Sigmoid colon (tissue), 7 donors: Measurements from ENCODE around the gene TIMM50. TPM values are rescaled to one million over a fixed set of nuclear protein-coding genes. Genes with fewer than 3 reads are reported as not detected.

Experiments
- DNase-seq: peaks from one replicate; pipeline ENCODE4 v3.0.0-alpha.2; 2019
- H3K27ac ChIP-seq, 4 donors: fragments of 200-600 bp; sonication (generic); one replicate each; pipeline ENCODE4 v1.5.1; 2016 to 2019; ENCODE audit warnings: mild to moderate bottlenecking in 1 of 4
- H3K27me3 ChIP-seq, 3 donors: fragments of 200-600 bp; sonication (generic); one replicate each; pipeline ENCODE4 v1.5.1; 2019; ENCODE audit warnings: mild to moderate bottlenecking in 1 of 3
- H3K36me3 ChIP-seq, 4 donors: fragments of 200-600 bp; sonication (generic); one replicate each; pipeline ENCODE4 v1.5.1; 2016 to 2019
- H3K4me1 ChIP-seq, 4 donors: fragments of 200-600 bp; sonication (generic); one replicate each; pipeline ENCODE4 v1.5.1; 2017 to 2019
- H3K4me3 ChIP-seq, 4 donors: fragments of 200-600 bp; sonication (generic); one replicate each; pipeline ENCODE4 v1.5.1; 2017 to 2019; ENCODE audit warnings: mild to moderate bottlenecking in 2 of 4, moderate library complexity in 1 of 4
- H3K9me3 ChIP-seq, 4 donors: fragments of 200-600 bp in 3 of 4; sonication (generic) in 3 of 4; one replicate each; pipeline versions ENCODE4 v1.5.1 to v1.6.1; 2013 to 2019
- CTCF ChIP-seq, 4 experiments: fragments of 450-650 bp in 3 of 4; fragments of 200-600 bp in 1 of 4; IDR thresholded peaks; one replicate each; pipeline ENCODE4 v1.5.1; 2016 to 2019; ENCODE audit warnings: antibody characterized with exemption in 4 of 4, mild to moderate bottlenecking in 3 of 4, moderate library complexity in 2 of 4
- EP300 ChIP-seq, 4 donors: sonication (generic); formaldehyde crosslinking; IDR thresholded peaks; one replicate each; pipeline ENCODE4 v1.6.1; 2017; ENCODE audit warnings: antibody characterized with exemption in 4 of 4
- POLR2A ChIP-seq, 2 donors: fragments of 450-650 bp; IDR thresholded peaks; one replicate each; pipeline ENCODE4 v1.6.1; 2016; ENCODE audit warnings: antibody characterized with exemption in 2 of 2, mild to moderate bottlenecking in 2 of 2, moderate library complexity in 2 of 2
- POLR2AphosphoS5 ChIP-seq, 4 donors: sonication (generic); formaldehyde crosslinking; IDR thresholded peaks; one replicate each; pipeline ENCODE4 v1.6.1; 2017; ENCODE audit warnings: antibody characterized with exemption in 4 of 4
- WGBS, 2 donors: extraction: QIAGEN DNeasy Blood & Tissue Kit; methylation state at CpG; one replicate each; pipeline ENCODE4 v1.1.7; 2013; 5-methylcytosine and 5-hydroxymethylcytosine counted together
- intact Hi-C: fragments of 100-400 bp; cut with DNase I; formaldehyde crosslinking; loops from one replicate; pipeline ENCODE4 v1.15.1; 2023
- polyA plus RNA-seq, 3 donors: library from polyadenylated mRNA; stranded (reverse); fragments of 200-250 nt; gene quantifications; one replicate each; pipeline ENCODE4 v1.2.3, GENCODE V29; 2013
- total RNA-seq, 4 donors: library from RNA; depleted of rRNA; stranded (reverse); fragments of >200 nt; gene quantifications; one replicate each; pipeline ENCODE4 v1.1.0, GENCODE V29; 2016
- donor health status: healthy with polysubstance abuse.
- donor health status: Bipolar disorder and iron deficiency.
- donor health status: healthy.

The TIMM50 gene
- total and polyA plus RNA-seq, 7 donors: 26.4 to 54.9 (median 44.8) TPM

- H3K27me3 ChIP-seq: no peaks in the 10 kb centered on the region
- intact Hi-C loops: loop anchor here (2.0 to 5.0 kb wide), 5 partner anchors 35 to 405 kb away; partner anchors contain the start of genes DLL3, PAK4, SAMD4B and TIMM50
- H3K4me1 ChIP-seq: peaks cover 0 to 26% (median 13%) of the 10 kb centered on the region in 4 donors
- H3K36me3 ChIP-seq: peaks cover 0 to 4% (median 0%) of the 10 kb centered on the region in 4 donors
- 0 to 1% methylated on average over 65 of the region's 65 CpGs for WGBS, 2 donors
- TF ChIP-seq EP300 (IDR thresholded peaks at IDR 0.05) (no peak), CTCF (IDR thresholded peaks at IDR 0.05) (peak; percentile 94 to 99 (median 98)), POLR2A (IDR thresholded peaks at IDR 0.05) (peak; percentile 44 to 74), POLR2AphosphoS5 (IDR thresholded peaks at IDR 0.05) (peak; percentile 89 to 97 (median 94))
- H3K9me3 ChIP-seq: no peaks in the 10 kb centered on the region
- peak; percentile 98 for DNase-seq
- H3K27ac ChIP-seq: peak within 1 kb of the TSS; percentile 86 to 94 (median 92)
- H3K4me3 ChIP-seq: peak within 1 kb of the TSS; percentile 70 to 89 (median 78)
These were observed 51.8 kb downstream of the TIMM50 start, which contains the start of gene EID2B for GRCh38 chr19:39532233-39533002. EID2B (minus strand) TSS chr19:39532852; CDS start chr19:39532802, 50 bp downstream.

- H3K27ac ChIP-seq: peak overlapping the region in 3 of 4 donors; percentile 91 to 94 (median 93)
- intact Hi-C loops: loop anchor here (2.0 to 5.0 kb wide), 5 partner anchors 36 to 406 kb away; partner anchors contain the start of genes DLL3, PAK4, SAMD4B and TIMM50
- TF ChIP-seq CTCF (IDR thresholded peaks at IDR 0.05) (peak in 1 of 4 experiments; percentile 35), EP300 (IDR thresholded peaks at IDR 0.05) (no peak)
- no peak for DNase-seq
- 20 to 25% methylated on average over 12 of the region's 12 CpGs for WGBS, 2 donors
- H3K4me1 ChIP-seq: peaks cover 0 to 32% (median 18%) of the 10 kb centered on the region in 4 donors
- no peaks in the 10 kb centered on the region for H3K36me3 ChIP-seq
- H3K27me3 ChIP-seq: no peaks in the 10 kb centered on the region
- H3K4me3 ChIP-seq: peak overlapping the region; percentile 70 to 89 (median 78)
- no peaks in the 10 kb centered on the region for H3K9me3 ChIP-seq
These were observed 52.4 kb downstream of the TIMM50 start for GRCh38 chr19:39533003-39533512.

- intact Hi-C loops: loop anchor here (2.0 to 5.0 kb wide), 5 partner anchors 36 to 406 kb away; partner anchors contain the start of genes DLL3, PAK4, SAMD4B and TIMM50
- TF ChIP-seq EP300 (IDR thresholded peaks at IDR 0.05) (no peak), POLR2A (IDR thresholded peaks at IDR 0.05) (no peak), POLR2AphosphoS5 (IDR thresholded peaks at IDR 0.05) (no peak), CTCF (IDR thresholded peaks at IDR 0.05) (no peak)
- no peaks in the 10 kb centered on the region for H3K27me3 ChIP-seq
- H3K4me3 ChIP-seq: no peak overlapping the region
- no peaks in the 10 kb centered on the region for H3K9me3 ChIP-seq
- no peak overlapping the region for H3K27ac ChIP-seq
- H3K4me1 ChIP-seq: peaks cover 0 to 40% (median 25%) of the 10 kb centered on the region in 4 donors
- peak; percentile 12 for DNase-seq
- 66 to 78% methylated on average over 3 of the region's 3 CpGs for WGBS, 2 donors
- no peaks in the 10 kb centered on the region for H3K36me3 ChIP-seq
These were observed 53.2 kb downstream of the TIMM50 start for GRCh38 chr19:39533791-39534190.

GRCh38 chr19:39539165-39539517 is 58.5 kb downstream of the TIMM50 start:
- WGBS, 2 donors: 3 to 5% methylated on average over 10 of the region's 10 CpGs
- peak overlapping the region; percentile 96 to 99 (median 98) for H3K27ac ChIP-seq
- TF ChIP-seq CTCF (IDR thresholded peaks at IDR 0.05) (no peak), POLR2AphosphoS5 (IDR thresholded peaks at IDR 0.05) (no peak), POLR2A (IDR thresholded peaks at IDR 0.05) (no peak), EP300 (IDR thresholded peaks at IDR 0.05) (no peak)
- H3K27me3 ChIP-seq: no peaks in the 10 kb centered on the region
- no peak for DNase-seq
- H3K9me3 ChIP-seq: no peaks in the 10 kb centered on the region
- H3K4me3 ChIP-seq: peak overlapping the region; percentile 77 to 91 (median 86)
- peaks cover 0 to 30% (median 24%) of the 10 kb centered on the region in 4 donors for H3K4me1 ChIP-seq
- intact Hi-C loops: loop anchor here (2.0 kb wide), 1 partner anchor 94 kb away; the partner anchor contains the start of gene SUPT5H
- no peaks in the 10 kb centered on the region for H3K36me3 ChIP-seq
